Esophagus muscularis mucosa (tissue), 4 donors: ENCODE data around the gene RAET1E. TPM values are rescaled to one million over a fixed set of nuclear protein-coding genes. Genes with fewer than 3 reads are reported as not detected.
"Not testable (repeated sequence)": the region's sequence is repeated elsewhere in the genome, so short reads cannot be mapped to it uniquely, and the experiment has no call there.

Experiments
- DNase-seq: peaks from one replicate; pipeline ENCODE4 v3.0.0-alpha.2; 2017; ENCODE audit errors: extremely low spot score
- H3K27ac ChIP-seq, 4 donors: fragments of 200-600 bp; sonication (generic); replicated peaks in 1 of 4; 1 replicate in 3 of 4; 2 replicates in 1 of 4; pipeline ENCODE4 v1.5.1; 2016 to 2019; ENCODE audit warnings: mild to moderate bottlenecking in 1 of 4
- H3K27me3 ChIP-seq, 4 donors: fragments of 200-600 bp; sonication (generic); one replicate each; pipeline versions ENCODE4 v1.5.1 to v1.6.0; 2016 to 2019
- H3K36me3 ChIP-seq, 4 donors: fragments of 200-600 bp; sonication (generic); one replicate each; pipeline ENCODE4 v1.5.1; 2016 to 2019
- H3K4me1 ChIP-seq, 4 donors: fragments of 200-600 bp; sonication (generic); one replicate each; pipeline ENCODE4 v1.5.1; 2016 to 2019
- H3K4me3 ChIP-seq, 4 donors: fragments of 200-600 bp; sonication (generic); 1 replicate in 2 of 4; 2 replicates in 2 of 4; pipeline ENCODE4 v1.5.1; 2016 to 2019; ENCODE audit warnings: mild to moderate bottlenecking in 4 of 4, moderate library complexity in 1 of 4
- H3K9me3 ChIP-seq, 4 donors: fragments of 200-600 bp; sonication (generic); 1 replicate in 3 of 4; 2 replicates in 1 of 4; pipeline ENCODE4 v1.5.1; 2016 to 2019
- CTCF ChIP-seq, 3 experiments: fragments of 200-600 bp in 2 of 3; fragments of 450-650 bp in 1 of 3; sonication (generic) in 2 of 3; IDR thresholded peaks; one replicate each; pipeline ENCODE4 v1.5.1; 2017 to 2019; ENCODE audit warnings: antibody characterized with exemption in 3 of 3, mild to moderate bottlenecking in 2 of 3, moderate library complexity in 1 of 3
- EP300 ChIP-seq: sonication (generic); formaldehyde crosslinking; IDR thresholded peaks from one replicate; pipeline ENCODE4 v1.6.1; 2017; ENCODE audit warnings: antibody characterized with exemption
- POLR2A ChIP-seq: fragments of 450-650 bp; IDR thresholded peaks from one replicate; pipeline ENCODE4 v1.6.1; 2017; ENCODE audit warnings: antibody characterized with exemption, moderate library complexity, mild to moderate bottlenecking, low read depth
- POLR2AphosphoS5 ChIP-seq, 2 donors: sonication (generic); formaldehyde crosslinking; IDR thresholded peaks; one replicate each; pipeline ENCODE4 v1.6.1; 2017; ENCODE audit warnings: antibody characterized with exemption in 2 of 2
- WGBS: methylation state at CpG from one replicate; pipeline ENCODE4 v1.1.5; 2018; 5-methylcytosine and 5-hydroxymethylcytosine counted together
- intact Hi-C: fragments of 100-400 bp; cut with DNase I; formaldehyde crosslinking; loops from one replicate; pipeline ENCODE4 v1.15.1; 2023
- total RNA-seq, 4 donors: library from RNA; depleted of rRNA; stranded (reverse); fragments of >200 nt; gene quantifications; one replicate each; pipeline versions ENCODE4 v1.1.0 to v1.2.1, GENCODE V29; 2016

Gene RAET1E
- total RNA-seq, 4 donors from 2014 or later = 0.29 TPM; not detected in 3

GRCh38 chr6:149933036-149933435, 35.1 kb upstream of the RAET1E start:
- no peaks in the 10 kb centered on the region for H3K36me3 ChIP-seq
- intact Hi-C loops = no loop called here
- H3K4me3 ChIP-seq = no peak overlapping the region
- 53% methylated on average over 5 of the region's 5 CpGs for WGBS
- no peak overlapping the region for H3K27ac ChIP-seq
- peaks cover 0 to 94% (median 43%) of the 10 kb centered on the region in 4 donors for H3K27me3 ChIP-seq
- no peak for DNase-seq
- TF ChIP-seq CTCF (IDR thresholded peaks at IDR 0.05) (no peak), POLR2AphosphoS5 (IDR thresholded peaks at IDR 0.05) (no peak), EP300 (no peak), POLR2A (no peak)
- no peaks in the 10 kb centered on the region for H3K9me3 ChIP-seq
- peaks cover 0 to under 1% (median under 1%) of the 10 kb centered on the region in 4 donors for H3K4me1 ChIP-seq

GRCh38 chr6:149931501-149931900, 33.6 kb upstream of the RAET1E start:
- no peak for TF ChIP-seq POLR2A
- no peak for TF ChIP-seq CTCF (IDR thresholded peaks at IDR 0.05)
- no peak for TF ChIP-seq EP300
- no peak for TF ChIP-seq POLR2AphosphoS5 (IDR thresholded peaks at IDR 0.05)
- WGBS = 73% methylated on average over 6 of the region's 6 CpGs
- DNase-seq = no peak
- intact Hi-C loops = no loop called here
- H3K9me3 ChIP-seq = no peaks in the 10 kb centered on the region
- H3K36me3 ChIP-seq = no peaks in the 10 kb centered on the region
- H3K27me3 ChIP-seq = peaks cover 0 to 84% (median 31%) of the 10 kb centered on the region in 4 donors
- no peak overlapping the region for H3K4me3 ChIP-seq
- H3K27ac ChIP-seq = no peak overlapping the region
- peaks cover 0 to under 1% (median under 1%) of the 10 kb centered on the region in 4 donors for H3K4me1 ChIP-seq

- Histone ChIP-seq H3K4me3 (no peak overlapping the region), H3K4me1 (peaks cover 8 to 21% (median 17%) of the 10 kb centered on the region in 4 donors), H3K27ac (no peak overlapping the region), H3K27me3 (peaks cover 0 to 69% (median 16%) of the 10 kb centered on the region in 4 donors), H3K36me3 (no peaks in the 10 kb centered on the region), H3K9me3 (no peaks in the 10 kb centered on the region)
- intact Hi-C loops = no loop called here
- TF ChIP-seq POLR2AphosphoS5 (IDR thresholded peaks at IDR 0.05) (no peak), POLR2A (no peak), EP300 (no peak), CTCF (IDR thresholded peaks at IDR 0.05) (peak in 1 of 3 experiments; percentile 4)
- no peak for DNase-seq
- WGBS = 10% methylated on average over 3 of the region's 3 CpGs
These were observed 31.5 kb upstream of the RAET1E start for GRCh38 chr6:149929422-149929821.

GRCh38 chr6:149927025-149927424, 29.1 kb upstream of the RAET1E start:
- H3K9me3 ChIP-seq, H3K36me3 ChIP-seq, intact Hi-C loops, H3K4me3 ChIP-seq, H3K27ac ChIP-seq, DNase-seq: not testable (repeated sequence)
- peaks cover 20 to 39% (median 34%) of the 10 kb centered on the region in 4 donors for H3K4me1 ChIP-seq
- peaks cover 0 to 51% (median 8%) of the 10 kb centered on the region in 4 donors for H3K27me3 ChIP-seq
- 83% methylated on average over 4 of the region's 4 CpGs for WGBS

- Histone ChIP-seq H3K27me3 (peaks cover 0 to 43% (median 8%) of the 10 kb centered on the region in 4 donors), H3K36me3 (no peaks in the 10 kb centered on the region), H3K27ac (peak overlapping the region in 3 of 4 donors; percentile 30 to 63 (median 35)), H3K4me3 (peak overlapping the region; percentile 53 to 63 (median 58)), H3K4me1 (peaks cover 20 to 39% (median 34%) of the 10 kb centered on the region in 4 donors), H3K9me3 (no peaks in the 10 kb centered on the region)
- intact Hi-C loops = loop anchor here (1.0 kb wide), 1 partner anchor 92 kb away; no protein-coding TSS in a partner anchor
- TF ChIP-seq POLR2A (no peak), EP300 (no peak), CTCF (IDR thresholded peaks at IDR 0.05) (peak in 2 of 3 experiments; percentile 94 to 98)
- 2% methylated on average over 29 of the region's 31 CpGs for whole genome bisulfite sequencing
- peak; percentile 97 for DNase-seq
These were observed 28.3 kb upstream of the RAET1E start for GRCh38 chr6:149925974-149926777.
